IMR-90 (cell line): ENCODE data around the gene TMCO2. TPM values are rescaled to one million over a fixed set of nuclear protein-coding genes. Genes with fewer than 3 reads are reported as not detected.

ENCODE experiments used
- ATAC-seq: fragments of 200-7000 bp; cut with Tn5 transposase; 2 replicates; pipeline ENCODE4 v1.9.1; 2020; ENCODE audit warnings: low read depth, mild to moderate bottlenecking, moderate library complexity
- BruUV-seq: library from RNA; stranded (reverse); fragments of 400-500 nt; replicated peaks from 2 replicates; lab custom pipeline; 2021; lab: Mats Ljungman, UMichigan
- CTCF ChIA-PET: fragments of 300-600 bp; formaldehyde crosslinking; extraction: SDS; loops from one replicate; lab custom pipeline; 2021; ENCODE audit warnings: antibody characterized with exemption; lab: Yijun Ruan, JAX
- POLR2A ChIA-PET: fragments of 300-600 bp; sonication (Branson Sonifier 250); formaldehyde crosslinking; loops from one replicate; lab custom pipeline; 2022; ENCODE audit warnings: antibody characterized with exemption; ENCODE audit not compliant: unreplicated experiment; lab: Charles Lee
- DNase-seq: peaks from one replicate; pipeline ENCODE4 v3.0.0; 2013
- H2AFZ ChIP-seq: replicated peaks from 2 replicates; pipeline ENCODE3; 2013; ENCODE audit warnings: low read length, mild to moderate bottlenecking; ENCODE audit not compliant: poor library complexity
- H2AK5ac ChIP-seq: 2 replicates; pipeline ENCODE4 v1.6.1; 2013; ENCODE audit warnings: low read depth, low read length, inconsistent platforms
- H2AK9ac ChIP-seq: replicated peaks from 2 replicates; pipeline ENCODE3; 2013; ENCODE audit warnings: mild to moderate bottlenecking, low read depth, low read length, moderate library complexity; ENCODE audit not compliant: poor library complexity
- H2BK120ac ChIP-seq: 2 replicates; pipeline ENCODE4 v1.6.1; 2013; ENCODE audit warnings: low read depth, low read length, inconsistent platforms
- H2BK15ac ChIP-seq: 3 replicates; pipeline ENCODE4 v1.6.1; 2013; ENCODE audit warnings: low read depth, low read length, inconsistent platforms
- H2BK20ac ChIP-seq: 2 replicates; pipeline ENCODE4 v1.6.1; 2013; ENCODE audit warnings: low read depth, mild to moderate bottlenecking, inconsistent platforms, low read length, moderate library complexity
- H2BK5ac ChIP-seq: 2 replicates; pipeline ENCODE4 v1.6.1; 2013; ENCODE audit warnings: mild to moderate bottlenecking, low read depth, low read length, inconsistent platforms; ENCODE audit not compliant: poor library complexity, severe bottlenecking
- H3K14ac ChIP-seq: replicated peaks from 2 replicates; pipeline ENCODE4 v1.6.1; 2013; ENCODE audit warnings: low read depth, low read length, inconsistent platforms
- H3K18ac ChIP-seq: 2 replicates; pipeline ENCODE4 v1.6.1; 2013; ENCODE audit warnings: low read depth, low read length, control low read depth
- H3K23ac ChIP-seq: 2 replicates; pipeline ENCODE4 v1.6.1; 2013; ENCODE audit warnings: low read depth, low read length, inconsistent platforms
- H3K27ac ChIP-seq: 2 replicates; pipeline ENCODE4 v1.5.1; 2013; ENCODE audit warnings: mild to moderate bottlenecking, control low read depth, low read length; ENCODE audit not compliant: insufficient read depth
- H3K27me3 ChIP-seq: 2 replicates; pipeline ENCODE4 v1.6.1; 2013; ENCODE audit warnings: low read length; ENCODE audit not compliant: control insufficient read depth, insufficient read depth
- H3K36me3 ChIP-seq: 2 replicates; pipeline ENCODE4 v1.6.1; 2013; ENCODE audit warnings: low read length, mixed read lengths; ENCODE audit not compliant: control insufficient read depth, insufficient read depth
- H3K4ac ChIP-seq: 2 replicates; pipeline ENCODE4 v1.6.1; 2013; ENCODE audit warnings: low read depth, low read length, inconsistent platforms
- H3K4me1 ChIP-seq: 2 replicates; pipeline ENCODE4 v1.6.1; 2013; ENCODE audit warnings: low read length, mixed read lengths; ENCODE audit not compliant: control insufficient read depth, insufficient read depth
- H3K4me2 ChIP-seq: 2 replicates; pipeline ENCODE4 v1.6.1; 2013; ENCODE audit warnings: low read depth, mild to moderate bottlenecking, control low read depth, low read length, moderate library complexity
- H3K4me3 ChIP-seq: 2 replicates; pipeline ENCODE4 v1.5.1; 2013; ENCODE audit warnings: low read depth, mild to moderate bottlenecking, control low read depth, low read length, moderate library complexity; ENCODE audit not compliant: insufficient read depth
- H3K56ac ChIP-seq: 2 replicates; pipeline ENCODE4 v1.6.1; 2013; ENCODE audit warnings: low read length, inconsistent platforms; ENCODE audit not compliant: insufficient read depth; ENCODE audit errors: extremely low read depth
- H3K79me1 ChIP-seq, 2 experiments: 2 replicates each; pipeline ENCODE4 v1.6.1; 2013; ENCODE audit warnings: low read length in 2 of 2, inconsistent platforms in 1 of 2, low read depth in 1 of 2
- H3K9ac ChIP-seq: 2 replicates; pipeline ENCODE4 v1.6.1; 2013; ENCODE audit warnings: low read depth, low read length, control low read depth
- H3K9me1 ChIP-seq: 2 replicates; pipeline ENCODE4 v1.6.1; 2013; ENCODE audit warnings: low read length, inconsistent platforms; ENCODE audit not compliant: insufficient read depth
- H3K9me3 ChIP-seq: 2 replicates; pipeline ENCODE4 v1.6.1; 2013; ENCODE audit warnings: low read length; ENCODE audit not compliant: control insufficient read depth, insufficient read depth
- H4K20me1 ChIP-seq: 2 replicates; pipeline ENCODE4 v1.6.1; 2013; ENCODE audit warnings: low read length, inconsistent platforms; ENCODE audit not compliant: insufficient read depth
- H4K5ac ChIP-seq: 2 replicates; pipeline ENCODE4 v1.6.1; 2013; ENCODE audit warnings: mild to moderate bottlenecking, low read depth, low read length, control low read depth
- H4K8ac ChIP-seq, 2 experiments: 2 replicates each; pipeline ENCODE4 v1.6.1; 2013; ENCODE audit warnings: low read depth in 2 of 2, low read length in 2 of 2, control low read depth in 1 of 2, inconsistent platforms in 1 of 2
- H4K91ac ChIP-seq: 2 replicates; pipeline ENCODE4 v1.6.1; 2013; ENCODE audit warnings: low read depth, low read length, inconsistent platforms; ENCODE audit not compliant: insufficient read depth
- CHD1 ChIP-seq: IDR thresholded peaks from 2 replicates; pipeline ENCODE4 v1.6.1; 2012; ENCODE audit warnings: low read depth, low read length, improper control_type of control experiment
- RAD21 ChIP-seq: IDR thresholded peaks from 2 replicates; pipeline ENCODE4 v1.6.1; 2012; ENCODE audit warnings: low read length, improper control_type of control experiment
- SMC3 ChIP-seq: fragments of 150-350 bp; IDR thresholded peaks from 2 replicates; pipeline ENCODE4 v1.6.1; 2016; ENCODE audit warnings: low read depth, mild to moderate bottlenecking, antibody characterized with exemption, low read length, moderate library complexity
- WGBS, 2 experiments: methylation state at CpG; one replicate each; pipeline versions ENCODE4 v1.1.5 to v1.1.7; 2013; ENCODE audit warnings: missing lambda C conversion rate in 2 of 2; ENCODE audit not compliant: insufficient read length in 1 of 2; ENCODE audit errors: extremely low coverage in 2 of 2; 5-methylcytosine and 5-hydroxymethylcytosine counted together
- dilution Hi-C: fragments of 300-500 bp; cut with HindIII; formaldehyde crosslinking; loops from one replicate; pipeline ENCODE4 v1.14.3; 2018; ENCODE audit warnings: low sequenced_read_pairs; ENCODE audit not compliant: unreplicated experiment
- in situ Hi-C: fragments of 300-500 bp; cut with MboI; formaldehyde crosslinking; loops from 3 replicates; pipeline ENCODE4 v1.14.3; 2019; ENCODE audit warnings: low sequenced_read_pairs, inconsistent platforms, mixed read lengths
- intact Hi-C: fragments of 100-400 bp; cut with micrococcal nuclease; formaldehyde crosslinking; loops from 2 replicates; pipeline ENCODE4 v1.10.0; 2022
- polyA plus RNA-seq, 3 experiments: library from polyadenylated mRNA; depleted of rRNA; stranded (reverse); fragments of >200 nt; gene quantifications; 2 replicates each; pipeline ENCODE4 v1.2.3, GENCODE V29; 2012; ENCODE audit warnings: low replicate concordance in 1 of 3
- total RNA-seq: library from RNA; depleted of rRNA; stranded (reverse); fragments of >200 nt; gene quantifications from 2 replicates; pipeline ENCODE4 v1.2.3, GENCODE V29; 2012

Gene TMCO2
- total and polyA plus RNA-seq, 2 of the 4 experiments (the other 2 are of a cell fraction): not detected

DNA sequence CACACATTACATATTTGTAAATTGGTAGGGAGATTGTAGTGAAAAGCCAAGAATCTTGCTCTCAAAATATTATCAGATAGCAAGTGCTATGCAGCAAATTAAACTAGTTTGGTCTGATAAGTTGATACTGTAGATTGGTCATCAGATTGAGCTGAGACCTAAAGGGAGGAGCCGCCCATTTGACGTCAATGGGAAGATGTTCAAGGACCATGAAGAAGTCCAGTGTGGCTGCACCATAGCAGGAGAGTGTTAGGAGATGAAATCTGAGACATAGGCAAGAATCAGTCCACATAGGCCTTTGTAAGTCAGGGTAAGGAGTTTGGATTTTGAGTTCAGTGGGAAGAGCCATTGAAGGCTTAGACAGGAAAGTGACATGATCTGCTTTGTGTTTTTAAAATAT is 26.6 kb downstream of the TMCO2 start:
- no peak overlapping the region for H3K4me2 ChIP-seq
- H2AK9ac ChIP-seq: no peak overlapping the region
- peaks cover 2% of the 10 kb centered on the region; the same call in 1 of the 2 replicates for H3K4me1 ChIP-seq
- no peak overlapping the region for H2BK5ac ChIP-seq
- no peak overlapping the region for H2BK20ac ChIP-seq
- H3K9me1 ChIP-seq: peaks cover 9% of the 10 kb centered on the region
- peaks cover 25% of the 10 kb centered on the region for H3K36me3 ChIP-seq
- no peak overlapping the region for H3K14ac ChIP-seq
- DNase-seq (no peak), ATAC-seq (no peak)
- no peak overlapping the region for H3K56ac ChIP-seq
- H4K20me1 ChIP-seq: 0 out of 2 replicates have a peak, but pooled peaks cover 1% of the 10 kb centered on the region
- no peak overlapping the region for H4K5ac ChIP-seq
- H3K18ac ChIP-seq: no peak overlapping the region
- no peak overlapping the region for H3K23ac ChIP-seq
- H3K9me3 ChIP-seq: no peaks in the 10 kb centered on the region
- no peaks in the 10 kb centered on the region for H3K27me3 ChIP-seq
- no peak overlapping the region for H4K8ac ChIP-seq
- ChIA-PET CTCF (no interaction called here), POLR2A (no interaction called here)
- no peak overlapping the region for H2AFZ ChIP-seq
- H3K4ac ChIP-seq: no peak overlapping the region
- no TSS peak for BruUV-seq
- no peak overlapping the region for H2BK15ac ChIP-seq
- WGBS, 2 experiments: 93% methylated on average over 2 of the region's 2 CpGs; no CpG with 5 or more reads in 1 of the 2 experiments
- H3K4me3 ChIP-seq: no peak overlapping the region
- intact Hi-C loops: no loop called here
- no peak overlapping the region for H3K27ac ChIP-seq
- no peak overlapping the region for H3K9ac ChIP-seq
- no peak overlapping the region for H2BK120ac ChIP-seq
- peaks cover 25 to 40% of the 10 kb centered on the region in 2 experiments for H3K79me1 ChIP-seq
- in situ Hi-C loops: no loop called here
- no peak overlapping the region for H4K91ac ChIP-seq
- TF ChIP-seq SMC3 (no peak), CHD1 (no peak), RAD21 (no peak)
- H2AK5ac ChIP-seq: no peak overlapping the region
- dilution Hi-C loops: no loop called here
